Activated naive CD8-positive, alpha-beta T cell treated with anti-CD3 and anti-CD28 coated beads for 36 hours (primary cell): ENCODE results near the gene EMILIN1. TPM values are rescaled to one million over a fixed set of nuclear protein-coding genes. Genes with fewer than 3 reads are reported as not detected.
A peak's percentile ranks its signal among the peaks of the same experiment; 100 is the strongest.

ENCODE experiments used
- DNase-seq: peaks from one replicate; pipeline ENCODE4 v3.0.0; 2021
- H3K27ac Mint-ChIP-seq: one replicate; pipeline ENCODE4 v1.8.0; 2022; ENCODE audit warnings: mild to moderate bottlenecking, moderate library complexity, mixed read lengths
- H3K27me3 Mint-ChIP-seq: one replicate; pipeline ENCODE4 v1.8.0; 2022; ENCODE audit warnings: mild to moderate bottlenecking, mixed read lengths
- H3K36me3 Mint-ChIP-seq: one replicate; pipeline ENCODE4 v1.8.0; 2021; ENCODE audit warnings: mild to moderate bottlenecking, mixed read lengths
- H3K4me1 Mint-ChIP-seq: one replicate; pipeline ENCODE4 v1.8.0; 2021; ENCODE audit warnings: mixed read lengths
- H3K4me3 Mint-ChIP-seq: one replicate; pipeline ENCODE4 v1.8.0; 2022; ENCODE audit warnings: mild to moderate bottlenecking, moderate library complexity, mixed read lengths
- H3K9me3 Mint-ChIP-seq: one replicate; pipeline ENCODE4 v1.8.0; 2022; ENCODE audit warnings: mixed read lengths
- total RNA-seq, 2 experiments: library from RNA; stranded (reverse); gene quantifications; one replicate each; pipeline ENCODE4 v1.2.3, GENCODE V29; 2021

EMILIN1 gene
- under 1 TPM; 0.62 to 0.76 TPM for total RNA-seq

DNA sequence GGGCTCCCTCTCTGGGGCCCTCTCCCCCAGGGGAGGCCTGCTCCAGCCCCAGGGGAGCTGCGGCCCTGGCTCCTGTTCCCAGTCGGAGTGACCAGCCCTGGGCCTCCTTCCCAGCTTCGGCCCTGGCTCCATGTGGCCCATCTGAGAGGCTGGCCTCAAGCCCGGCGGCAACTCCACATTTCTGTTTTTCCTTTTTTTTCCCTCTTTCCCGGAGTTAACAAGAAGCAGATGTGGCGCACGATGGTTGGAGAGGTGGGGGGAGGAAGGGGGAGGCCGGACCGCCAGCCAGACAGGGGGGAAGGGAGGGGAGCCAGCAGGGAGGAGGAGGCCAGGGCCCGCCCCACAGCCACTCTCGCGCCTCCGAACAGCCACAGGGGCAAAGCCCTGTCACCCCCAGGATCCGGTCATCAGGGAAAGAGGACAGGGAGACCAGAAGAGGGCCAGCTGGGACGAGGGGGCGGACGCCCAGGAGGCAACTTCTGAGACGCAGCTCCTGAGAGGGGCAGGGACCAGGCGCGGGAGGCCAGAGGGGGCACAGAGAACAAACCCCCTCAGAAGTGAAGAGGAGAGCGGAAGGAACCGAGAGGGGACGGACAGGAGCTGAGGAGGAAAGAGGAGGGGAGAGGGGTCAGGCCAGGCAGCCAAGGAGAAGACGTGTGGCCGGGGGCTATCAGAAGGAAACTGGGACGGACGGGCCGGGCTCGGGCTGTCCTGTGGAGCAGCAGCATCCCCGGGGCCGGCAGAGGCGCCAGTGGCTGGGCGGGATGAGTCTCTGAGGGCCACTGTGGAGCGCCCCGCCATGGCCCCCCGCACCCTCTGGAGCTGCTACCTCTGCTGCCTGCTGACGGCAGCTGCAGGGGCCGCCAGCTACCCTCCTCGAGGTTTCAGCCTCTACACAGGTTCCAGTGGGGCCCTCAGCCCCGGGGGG lies at the start of gene EMILIN1:
Gene EMILIN1 (plus strand): TSS at position 349 of the 928 bp plus-strand sequence. CDS start 451 bp downstream, at position 800.
- peaks cover 38% of the 10 kb centered on the region for H3K4me1 Mint-ChIP-seq
- H3K4me3 Mint-ChIP-seq: no peak within 1 kb of the TSS
- DNase-seq: no peak
- no peak within 1 kb of the TSS for H3K27ac Mint-ChIP-seq
- H3K36me3 Mint-ChIP-seq: no peaks in the 10 kb centered on the region
- no peaks in the 10 kb centered on the region for H3K9me3 Mint-ChIP-seq
- no peaks in the 10 kb centered on the region for H3K27me3 Mint-ChIP-seq

GRCh38 chr2:27029051-27029450 lies 49.4 kb upstream of the EMILIN1 start:
- Mint-ChIP-seq H3K9me3 (no peaks in the 10 kb centered on the region), H3K4me1 (peaks cover 26% of the 10 kb centered on the region), H3K27ac (no peak overlapping the region), H3K4me3 (no peak overlapping the region), H3K27me3 (no peaks in the 10 kb centered on the region), H3K36me3 (peaks cover 25% of the 10 kb centered on the region)
- DNase-seq: no peak

DNA sequence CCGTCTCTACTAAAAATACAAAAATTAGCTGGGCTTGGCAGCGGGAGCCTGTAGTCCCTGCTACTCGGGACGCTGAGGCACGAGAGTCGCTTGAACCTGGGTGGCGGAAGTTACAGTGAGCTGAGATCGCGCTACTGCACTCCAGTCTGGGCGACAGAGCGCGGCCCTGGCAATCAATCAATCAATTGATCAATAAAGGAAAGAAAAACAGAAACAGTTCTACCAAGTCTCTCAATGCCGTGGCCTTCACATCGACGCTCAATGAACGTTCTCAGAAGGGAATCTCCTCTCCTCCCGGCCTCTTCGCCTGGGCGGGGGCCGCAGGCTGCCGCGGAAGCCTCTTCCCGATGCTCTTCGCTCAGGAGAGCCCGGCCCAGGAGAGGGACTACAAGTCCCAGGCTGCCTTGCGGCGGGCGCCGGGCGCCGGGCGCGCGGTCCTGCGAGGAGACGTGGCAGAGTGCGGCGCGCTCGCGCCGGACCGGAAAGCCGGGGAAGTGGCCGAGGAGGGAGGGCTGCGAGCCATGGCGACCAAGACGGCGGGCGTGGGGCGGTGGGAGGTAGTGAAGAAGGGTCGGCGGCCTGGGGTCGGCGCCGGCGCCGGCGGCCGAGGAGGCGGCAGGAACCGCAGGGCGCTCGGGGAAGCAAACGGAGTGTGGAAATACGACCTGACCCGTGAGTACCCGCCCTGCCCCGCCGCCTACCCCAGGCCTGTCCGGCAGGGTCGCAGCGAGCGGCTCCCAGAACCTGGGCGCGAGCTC lies 45.7 kb upstream of the EMILIN1 start, which contains the start of gene TMEM214:
Gene TMEM214 (plus strand): TSS at position 471 of the 758 bp plus-strand sequence. CDS start 51 bp downstream, at position 522.
- H3K27ac Mint-ChIP-seq: peak within 1 kb of the TSS; percentile 84
- peak within 1 kb of the TSS; percentile 95 for H3K4me3 Mint-ChIP-seq
- H3K27me3 Mint-ChIP-seq: no peaks in the 10 kb centered on the region
- H3K4me1 Mint-ChIP-seq: peaks cover 36% of the 10 kb centered on the region
- H3K9me3 Mint-ChIP-seq: no peaks in the 10 kb centered on the region
- peak; percentile 87 for DNase-seq
- H3K36me3 Mint-ChIP-seq: peaks cover 36% of the 10 kb centered on the region

DNA sequence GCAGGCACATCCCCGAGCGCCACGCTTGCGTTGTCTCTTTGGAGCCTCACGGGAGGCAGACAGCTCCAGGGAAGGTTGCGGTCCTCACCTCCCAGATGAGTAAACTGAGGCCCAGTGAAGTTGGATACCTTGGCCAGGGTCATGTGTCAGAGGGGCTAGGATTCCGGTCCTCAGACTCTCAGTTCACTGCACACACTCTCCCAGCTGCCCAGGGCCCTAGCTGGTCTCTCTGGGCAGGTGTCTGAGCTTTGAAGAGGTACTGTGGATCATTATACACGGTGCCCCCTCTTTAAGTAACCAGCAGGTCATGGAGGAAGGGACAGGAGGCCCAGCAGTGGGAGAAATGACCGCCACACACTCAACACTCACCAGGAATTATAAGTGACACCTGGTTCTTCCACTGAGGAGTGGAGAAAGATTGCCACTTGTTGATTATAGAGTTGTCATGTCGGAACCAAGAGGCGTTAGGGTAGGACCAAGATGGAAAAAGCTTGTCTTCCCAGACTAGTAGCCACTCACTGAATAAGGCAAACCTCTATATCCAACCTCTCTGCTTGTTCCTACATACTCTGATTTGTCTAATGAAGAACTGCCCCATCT lies 45.1 kb upstream of the EMILIN1 start:
- no peaks in the 10 kb centered on the region for H3K27me3 Mint-ChIP-seq
- H3K4me1 Mint-ChIP-seq: peaks cover 36% of the 10 kb centered on the region
- peaks cover 36% of the 10 kb centered on the region for H3K36me3 Mint-ChIP-seq
- peak overlapping the region; percentile 95 for H3K4me3 Mint-ChIP-seq
- H3K9me3 Mint-ChIP-seq: no peaks in the 10 kb centered on the region
- peak overlapping the region; percentile 78 for H3K27ac Mint-ChIP-seq
- no peak for DNase-seq

GRCh38 chr2:27038012-27038411 lies 40.4 kb upstream of the EMILIN1 start:
- H3K9me3 Mint-ChIP-seq: no peaks in the 10 kb centered on the region
- no peak overlapping the region for H3K4me3 Mint-ChIP-seq
- peaks cover 24% of the 10 kb centered on the region for H3K36me3 Mint-ChIP-seq
- H3K27ac Mint-ChIP-seq: no peak overlapping the region
- no peak for DNase-seq
- peaks cover 16% of the 10 kb centered on the region for H3K4me1 Mint-ChIP-seq
- no peaks in the 10 kb centered on the region for H3K27me3 Mint-ChIP-seq

- DNase-seq: no peak
- no peaks in the 10 kb centered on the region for H3K27me3 Mint-ChIP-seq
- peaks cover 19% of the 10 kb centered on the region for H3K36me3 Mint-ChIP-seq
- no peak overlapping the region for H3K4me3 Mint-ChIP-seq
- H3K27ac Mint-ChIP-seq: no peak overlapping the region
- peaks cover 12% of the 10 kb centered on the region for H3K4me1 Mint-ChIP-seq
- no peaks in the 10 kb centered on the region for H3K9me3 Mint-ChIP-seq
Measured at GRCh38 chr2:27038631-27039339, 39.6 kb upstream of the EMILIN1 start.

GRCh38 chr2:27039426-27039825 lies 39.0 kb upstream of the EMILIN1 start:
- Mint-ChIP-seq H3K4me3 (no peak overlapping the region), H3K9me3 (no peaks in the 10 kb centered on the region), H3K27ac (no peak overlapping the region), H3K36me3 (peaks cover 12% of the 10 kb centered on the region), H3K4me1 (peaks cover 6% of the 10 kb centered on the region), H3K27me3 (no peaks in the 10 kb centered on the region)
- DNase-seq: no peak

- Mint-ChIP-seq H3K9me3 (no peaks in the 10 kb centered on the region), H3K4me1 (peaks cover 3% of the 10 kb centered on the region), H3K27me3 (no peaks in the 10 kb centered on the region), H3K36me3 (peaks cover 12% of the 10 kb centered on the region), H3K4me3 (no peak overlapping the region), H3K27ac (no peak overlapping the region)
- no peak for DNase-seq
Measured at GRCh38 chr2:27039871-27040270, 38.5 kb upstream of the EMILIN1 start.

- no peaks in the 10 kb centered on the region for H3K4me1 Mint-ChIP-seq
- DNase-seq: no peak
- H3K4me3 Mint-ChIP-seq: no peak overlapping the region
- H3K9me3 Mint-ChIP-seq: no peaks in the 10 kb centered on the region
- H3K36me3 Mint-ChIP-seq: peaks cover 12% of the 10 kb centered on the region
- no peak overlapping the region for H3K27ac Mint-ChIP-seq
- H3K27me3 Mint-ChIP-seq: no peaks in the 10 kb centered on the region
Measured at GRCh38 chr2:27040282-27040681, 38.1 kb upstream of the EMILIN1 start.

DNA sequence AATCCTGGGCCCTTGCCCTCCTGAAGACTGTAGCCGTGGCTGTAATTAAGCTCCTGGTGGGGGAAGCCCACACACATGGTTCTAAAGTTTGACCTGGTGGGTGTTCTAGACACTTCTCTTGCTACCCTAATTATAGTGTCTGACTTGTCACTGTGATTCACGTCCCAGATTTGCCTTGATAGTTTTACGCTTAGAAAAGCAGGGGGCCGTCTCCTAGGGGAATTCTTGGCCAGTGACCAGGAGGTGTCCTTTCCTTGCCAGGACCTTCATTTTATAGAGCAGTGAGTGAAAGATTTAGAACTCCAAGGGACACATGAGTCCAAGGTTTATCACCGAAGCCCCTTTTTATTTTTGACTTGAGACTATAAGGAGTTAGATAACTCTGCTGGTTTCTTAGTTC lies 36.7 kb upstream of the EMILIN1 start:
- Mint-ChIP-seq H3K27me3 (no peaks in the 10 kb centered on the region), H3K27ac (no peak overlapping the region), H3K36me3 (peaks cover 15% of the 10 kb centered on the region), H3K4me1 (no peaks in the 10 kb centered on the region), H3K4me3 (no peak overlapping the region), H3K9me3 (no peaks in the 10 kb centered on the region)
- no peak for DNase-seq

DNA sequence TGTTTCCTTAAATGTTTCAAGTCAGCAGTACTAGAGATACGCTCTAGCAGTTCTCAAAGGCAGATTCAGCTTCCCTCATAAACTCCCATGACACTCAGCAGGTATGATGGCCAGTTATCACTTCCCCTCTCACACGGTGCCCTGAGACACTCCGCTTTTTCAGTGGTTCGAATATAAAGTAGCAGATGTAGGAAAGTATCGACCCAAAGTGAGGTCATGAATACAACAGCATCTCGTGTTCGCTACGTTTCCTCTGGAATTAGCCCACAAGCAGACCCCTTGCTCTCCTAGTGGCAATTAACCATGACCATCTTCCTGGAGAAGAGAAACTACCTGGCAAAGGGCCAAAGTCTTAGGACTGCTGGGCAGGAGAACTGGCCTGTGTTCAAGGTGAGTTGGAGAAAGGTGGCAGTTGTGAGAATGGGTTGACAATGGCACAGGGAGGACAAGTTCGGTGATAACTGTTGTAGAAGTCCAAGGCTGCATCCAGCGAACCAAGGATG lies 36.2 kb upstream of the EMILIN1 start:
- DNase-seq: no peak
- Mint-ChIP-seq H3K27me3 (no peaks in the 10 kb centered on the region), H3K9me3 (no peaks in the 10 kb centered on the region), H3K4me1 (no peaks in the 10 kb centered on the region), H3K36me3 (peaks cover 14% of the 10 kb centered on the region), H3K4me3 (no peak overlapping the region), H3K27ac (no peak overlapping the region)

- H3K36me3 Mint-ChIP-seq: peaks cover 14% of the 10 kb centered on the region
Measured at GRCh38 chr2:27042985-27043634, 35.3 kb upstream of the EMILIN1 start.

GRCh38 chr2:27049422-27050280 lies 28.8 kb upstream of the EMILIN1 start:
- Mint-ChIP-seq H3K36me3 (peaks cover 26% of the 10 kb centered on the region), H3K27ac (peak overlapping the region; percentile 99), H3K9me3 (peaks cover 4% of the 10 kb centered on the region), H3K4me1 (peaks cover 27% of the 10 kb centered on the region), H3K4me3 (peak overlapping the region; percentile 89), H3K27me3 (peaks cover 14% of the 10 kb centered on the region)
- peak; percentile 83 for DNase-seq

More at GRCh38 chr2:27042985-27043634, 35.3 kb upstream of the EMILIN1 start:
- Mint-ChIP-seq H3K27ac (no peak overlapping the region), H3K4me3 (no peak overlapping the region), H3K4me1 (peaks cover 1% of the 10 kb centered on the region), H3K27me3 (no peaks in the 10 kb centered on the region), H3K9me3 (no peaks in the 10 kb centered on the region)
- no peak for DNase-seq
